K562 (cell line): Measurements from ENCODE around the gene CMIP. TPM values are rescaled to one million over a fixed set of nuclear protein-coding genes. Genes with fewer than 3 reads are reported as not detected.

Experiments used
- CC2D1A ChIP-seq: fragments of 450-650 bp; IDR thresholded peaks from 2 replicates; pipeline ENCODE4 v1.6.1; 2017; ENCODE audit warnings: mild to moderate bottlenecking
- CCNT2 ChIP-seq: IDR thresholded peaks from 2 replicates; pipeline ENCODE4 v1.6.1; 2011; ENCODE audit warnings: borderline replicate concordance, low read depth, mild to moderate bottlenecking, moderate library complexity, mixed read lengths, low read length; ENCODE audit not compliant: insufficient read length; ENCODE audit errors: extremely low read depth
- CXXC5 ChIP-seq: fragments of 250-450 bp; sonication (Bioruptor Pico); IDR thresholded peaks from 2 replicates; pipeline ENCODE4 v1.8.0; 2022; ENCODE audit warnings: inconsistent platforms, mild to moderate bottlenecking, moderate library complexity
- DMBX1 ChIP-seq: fragments of 250-450 bp; sonication (Bioruptor Pico); IDR thresholded peaks from 2 replicates; pipeline ENCODE4 v1.8.0; 2022; ENCODE audit warnings: inconsistent platforms, mild to moderate bottlenecking, moderate library complexity, borderline replicate concordance
- EP400 ChIP-seq: fragments of 450-650 bp; IDR thresholded peaks from 2 replicates; pipeline ENCODE4 v1.6.1; 2017; ENCODE audit warnings: antibody characterized with exemption, mild to moderate bottlenecking, moderate library complexity
- ESRRA ChIP-seq: fragments of 450-650 bp; IDR thresholded peaks from 2 replicates; pipeline ENCODE4 v1.6.1; 2014; ENCODE audit warnings: low read depth, mild to moderate bottlenecking, moderate library complexity, borderline replicate concordance
- ETV5 ChIP-seq: sonication (generic); formaldehyde crosslinking; IDR thresholded peaks from 2 replicates; pipeline ENCODE4 v1.4.0; 2020; ENCODE audit warnings: low read depth, mild to moderate bottlenecking, missing genetic modification reagents
- HDAC1 ChIP-seq, 2 experiments: fragments of 450-650 bp; IDR thresholded peaks; 2 replicates each; pipeline ENCODE4 v1.6.1; 2016 to 2017; ENCODE audit warnings: inconsistent platforms in 1 of 2, mild to moderate bottlenecking in 1 of 2, moderate library complexity in 1 of 2
- HSF4 ChIP-seq: fragments of 250-450 bp; sonication (Bioruptor Pico); IDR thresholded peaks from 2 replicates; pipeline ENCODE4 v2.1.2; 2022; ENCODE audit warnings: mild to moderate bottlenecking, moderate library complexity, borderline replicate concordance
- JUN ChIP-seq, 2 experiments: sonication (generic) in 1 of 2; formaldehyde crosslinking in 1 of 2; IDR thresholded peaks; 2 replicates each; pipeline versions ENCODE4 v1.6.1 to v1.8.0; 2012 to 2022; ENCODE audit warnings: borderline replicate concordance in 2 of 2, mild to moderate bottlenecking in 2 of 2, improper control_type of control experiment in 1 of 2, low read depth in 1 of 2, low read length in 1 of 2, missing genetic modification reagents in 1 of 2
- KLF16 ChIP-seq: IDR thresholded peaks from 2 replicates; pipeline ENCODE4 v1.6.1; 2016; ENCODE audit warnings: antibody characterized with exemption
- NFIC ChIP-seq: fragments of 450-650 bp; IDR thresholded peaks from 2 replicates; pipeline ENCODE4 v1.6.1; 2017; ENCODE audit warnings: mild to moderate bottlenecking, inconsistent platforms
- RNF2 ChIP-seq: sonication (generic); IDR thresholded peaks from 2 replicates; pipeline ENCODE4 v1.6.1; 2016
- SMAD2 ChIP-seq: fragments of 150-350 bp; IDR thresholded peaks from 2 replicates; pipeline ENCODE4 v1.6.1; 2014; ENCODE audit warnings: low read depth, mild to moderate bottlenecking, low read length
- SMARCC2 ChIP-seq: fragments of 450-650 bp; IDR thresholded peaks from 2 replicates; pipeline ENCODE4 v1.6.1; 2017; ENCODE audit warnings: antibody characterized with exemption, moderate library complexity, mild to moderate bottlenecking, low read depth
- TAF1 ChIP-seq: IDR thresholded peaks from 2 replicates; pipeline ENCODE4 v1.6.1; 2011; ENCODE audit warnings: mild to moderate bottlenecking, low read length, moderate library complexity; ENCODE audit not compliant: insufficient read depth, control insufficient read depth, severe bottlenecking; ENCODE audit errors: extremely low read depth
- ZNF707 ChIP-seq: fragments of 250-450 bp; sonication (Bioruptor Pico); conservative IDR thresholded peaks from 2 replicates; pipeline ENCODE4 v1.8.0; 2022; ENCODE audit warnings: inconsistent platforms, mild to moderate bottlenecking, moderate library complexity
- polyA plus RNA-seq, 8 experiments: library from polyadenylated mRNA; depleted of rRNA in 4 of 8; stranded (reverse) in 5 of 8; unstranded in 3 of 8; fragments of >200 nt; fragmentation: Nextera tagmentation in 2 of 8; fragmentation: Illumina TruSeq in 1 of 8; extraction: Ambion mirVana in 2 of 8; extraction: Trizol in 1 of 8; gene quantifications; 2 replicates each; pipeline versions ENCODE4 v1.2.1 to v1.2.3, GENCODE V29; 2011 to 2014; ENCODE audit warnings: inconsistent platforms in 1 of 8, missing spikeins in 1 of 8
- total RNA-seq, 7 experiments: library from RNA; depleted of rRNA in 6 of 7; stranded (reverse); fragments of >200 nt in 6 of 7; fragmentation: Illumina TruSeq in 2 of 7; extraction: Trizol in 2 of 7; gene quantifications; 2 replicates each; pipeline versions ENCODE4 v1.2.1 to v1.2.3, GENCODE V29; 2011 to 2021; ENCODE audit warnings: low replicate concordance in 1 of 7
- TF ChIP-seq, protein P1 (sequence below): fragments of 450-650 bp; IDR thresholded peaks from 2 replicates; pipeline ENCODE4 v1.6.1; 2017; ENCODE audit warnings: mild to moderate bottlenecking, moderate library complexity
- TF ChIP-seq, protein P2 (sequence below): sonication (generic); formaldehyde crosslinking; IDR thresholded peaks from 2 replicates; pipeline ENCODE4 v1.9.0; 2022; ENCODE audit warnings: mild to moderate bottlenecking, missing genetic modification reagents
- TF ChIP-seq, protein P3 (sequence below): IDR thresholded peaks from 2 replicates; pipeline ENCODE4 v1.6.1; 2011; ENCODE audit warnings: borderline replicate concordance, low read depth, mild to moderate bottlenecking, moderate library complexity, low read length; ENCODE audit not compliant: insufficient read depth, poor library complexity, severe bottlenecking
- TF ChIP-seq, protein P4 (sequence below), 2 experiments: IDR thresholded peaks; 2 replicates each; pipeline ENCODE4 v1.6.1; 2012; ENCODE audit warnings: improper control_type of control experiment in 2 of 2, low read depth in 2 of 2, low read length in 2 of 2, borderline replicate concordance in 1 of 2

CMIP gene
- total and polyA plus RNA-seq, 9 of the 15 experiments (the other 6 are each of a cell fraction or from before 2014, with no cell fraction given): 0.94 to 82.5 (median 10.3) TPM

DNA sequence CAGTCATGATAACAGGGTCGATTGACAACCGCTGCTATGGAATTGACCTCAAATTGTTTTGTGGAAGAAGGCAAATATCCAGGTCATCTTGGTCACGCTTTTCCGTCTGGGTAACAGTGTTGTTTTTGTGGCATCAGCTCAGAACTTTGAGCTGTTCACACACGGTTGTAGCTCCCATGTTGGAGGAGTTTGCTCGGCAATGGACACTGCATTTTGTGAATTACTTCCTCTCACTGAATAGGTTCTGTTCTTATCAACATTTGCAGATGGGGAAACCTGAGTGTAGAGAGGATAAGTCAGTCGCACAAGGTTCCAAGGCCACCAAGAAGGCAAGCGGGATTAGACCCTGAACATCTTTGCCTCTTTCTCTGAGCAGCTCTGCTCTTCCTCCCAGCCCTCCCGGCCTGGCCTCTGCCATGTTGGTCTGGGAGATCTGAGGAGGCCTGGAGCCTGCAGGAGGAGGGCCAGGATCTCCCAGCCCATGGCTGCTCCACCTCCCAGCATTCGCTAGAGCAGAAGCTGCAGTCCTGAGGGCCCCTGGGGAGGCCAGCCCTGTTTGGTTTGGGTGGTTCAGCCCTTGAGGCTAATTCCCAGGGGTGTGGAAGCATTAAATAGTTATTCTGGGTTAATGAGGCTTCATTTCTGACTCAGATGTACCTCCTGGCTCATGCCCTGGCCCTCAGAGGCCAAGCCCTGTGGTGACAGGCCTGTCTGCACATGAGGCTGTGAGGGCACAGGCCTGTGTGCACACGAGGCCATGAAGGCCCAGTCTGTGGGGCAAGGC lies 180.3 kb downstream of the CMIP start (continued):
- TF ChIP-seq ESRRA (peak; percentile 27; the same call in 1 of the 2 replicates), SMARCC2 (peak; percentile 88), DMBX1 (CRISPR knock-in tag) (peak; percentile 84), SMAD2 (no peak), ZNF707 (CRISPR knock-in tag) (no peak), ETV5 (peak; percentile 77), JUN (IDR thresholded peaks at IDR 0.05; ENCODE audit: borderline replicate concordance, low read depth, low read length) (no peak; the same call in 1 of the 2 replicates), JUN (CRISPR knock-in tag; IDR thresholded peaks at IDR 0.05; ENCODE audit: borderline replicate concordance) (no peak), HDAC1 (IDR thresholded peaks at IDR 0.05) (peak in 1 of 2 experiments; percentile 88; a peak in 2 of 4 replicates), TAF1 (no peak), CCNT2 (peak; percentile 65), RNF2 (peak; percentile 66), NFIC (peak; percentile 84), HSF4 (CRISPR knock-in tag) (0 out of 2 replicates have a peak, but pooled peaks have one; percentile 12), KLF16 (peak; percentile 89), EP400 (peak; percentile 22; the same call in 1 of the 2 replicates), CXXC5 (peak; percentile 74), CC2D1A (peak; percentile 80; the same call in 1 of the 2 replicates)
- TF ChIP-seq, protein P1, sequence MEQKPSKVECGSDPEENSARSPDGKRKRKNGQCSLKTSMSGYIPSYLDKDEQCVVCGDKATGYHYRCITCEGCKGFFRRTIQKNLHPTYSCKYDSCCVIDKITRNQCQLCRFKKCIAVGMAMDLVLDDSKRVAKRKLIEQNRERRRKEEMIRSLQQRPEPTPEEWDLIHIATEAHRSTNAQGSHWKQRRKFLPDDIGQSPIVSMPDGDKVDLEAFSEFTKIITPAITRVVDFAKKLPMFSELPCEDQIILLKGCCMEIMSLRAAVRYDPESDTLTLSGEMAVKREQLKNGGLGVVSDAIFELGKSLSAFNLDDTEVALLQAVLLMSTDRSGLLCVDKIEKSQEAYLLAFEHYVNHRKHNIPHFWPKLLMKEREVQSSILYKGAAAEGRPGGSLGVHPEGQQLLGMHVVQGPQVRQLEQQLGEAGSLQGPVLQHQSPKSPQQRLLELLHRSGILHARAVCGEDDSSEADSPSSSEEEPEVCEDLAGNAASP: no peak
- TF ChIP-seq, protein P2, sequence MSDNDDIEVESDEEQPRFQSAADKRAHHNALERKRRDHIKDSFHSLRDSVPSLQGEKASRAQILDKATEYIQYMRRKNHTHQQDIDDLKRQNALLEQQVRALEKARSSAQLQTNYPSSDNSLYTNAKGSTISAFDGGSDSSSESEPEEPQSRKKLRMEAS (CRISPR knock-in tag): peak; percentile 68
- TF ChIP-seq, protein P3, sequence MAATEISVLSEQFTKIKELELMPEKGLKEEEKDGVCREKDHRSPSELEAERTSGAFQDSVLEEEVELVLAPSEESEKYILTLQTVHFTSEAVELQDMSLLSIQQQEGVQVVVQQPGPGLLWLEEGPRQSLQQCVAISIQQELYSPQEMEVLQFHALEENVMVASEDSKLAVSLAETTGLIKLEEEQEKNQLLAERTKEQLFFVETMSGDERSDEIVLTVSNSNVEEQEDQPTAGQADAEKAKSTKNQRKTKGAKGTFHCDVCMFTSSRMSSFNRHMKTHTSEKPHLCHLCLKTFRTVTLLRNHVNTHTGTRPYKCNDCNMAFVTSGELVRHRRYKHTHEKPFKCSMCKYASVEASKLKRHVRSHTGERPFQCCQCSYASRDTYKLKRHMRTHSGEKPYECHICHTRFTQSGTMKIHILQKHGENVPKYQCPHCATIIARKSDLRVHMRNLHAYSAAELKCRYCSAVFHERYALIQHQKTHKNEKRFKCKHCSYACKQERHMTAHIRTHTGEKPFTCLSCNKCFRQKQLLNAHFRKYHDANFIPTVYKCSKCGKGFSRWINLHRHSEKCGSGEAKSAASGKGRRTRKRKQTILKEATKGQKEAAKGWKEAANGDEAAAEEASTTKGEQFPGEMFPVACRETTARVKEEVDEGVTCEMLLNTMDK: no peak
- TF ChIP-seq, protein P4, sequence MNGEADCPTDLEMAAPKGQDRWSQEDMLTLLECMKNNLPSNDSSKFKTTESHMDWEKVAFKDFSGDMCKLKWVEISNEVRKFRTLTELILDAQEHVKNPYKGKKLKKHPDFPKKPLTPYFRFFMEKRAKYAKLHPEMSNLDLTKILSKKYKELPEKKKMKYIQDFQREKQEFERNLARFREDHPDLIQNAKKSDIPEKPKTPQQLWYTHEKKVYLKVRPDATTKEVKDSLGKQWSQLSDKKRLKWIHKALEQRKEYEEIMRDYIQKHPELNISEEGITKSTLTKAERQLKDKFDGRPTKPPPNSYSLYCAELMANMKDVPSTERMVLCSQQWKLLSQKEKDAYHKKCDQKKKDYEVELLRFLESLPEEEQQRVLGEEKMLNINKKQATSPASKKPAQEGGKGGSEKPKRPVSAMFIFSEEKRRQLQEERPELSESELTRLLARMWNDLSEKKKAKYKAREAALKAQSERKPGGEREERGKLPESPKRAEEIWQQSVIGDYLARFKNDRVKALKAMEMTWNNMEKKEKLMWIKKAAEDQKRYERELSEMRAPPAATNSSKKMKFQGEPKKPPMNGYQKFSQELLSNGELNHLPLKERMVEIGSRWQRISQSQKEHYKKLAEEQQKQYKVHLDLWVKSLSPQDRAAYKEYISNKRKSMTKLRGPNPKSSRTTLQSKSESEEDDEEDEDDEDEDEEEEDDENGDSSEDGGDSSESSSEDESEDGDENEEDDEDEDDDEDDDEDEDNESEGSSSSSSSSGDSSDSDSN (IDR thresholded peaks at IDR 0.05; ENCODE audit: borderline replicate concordance in 1 of 2, low read depth in 2 of 2, low read length in 2 of 2): 0 out of 4 replicates have a peak, but pooled peaks have one; percentile 26 to 58
